Measurements from ENCODE around the gene C20orf144.
A peak's percentile ranks its signal among the peaks of the same experiment; 100 is the strongest.

Gene C20orf144

DNA sequence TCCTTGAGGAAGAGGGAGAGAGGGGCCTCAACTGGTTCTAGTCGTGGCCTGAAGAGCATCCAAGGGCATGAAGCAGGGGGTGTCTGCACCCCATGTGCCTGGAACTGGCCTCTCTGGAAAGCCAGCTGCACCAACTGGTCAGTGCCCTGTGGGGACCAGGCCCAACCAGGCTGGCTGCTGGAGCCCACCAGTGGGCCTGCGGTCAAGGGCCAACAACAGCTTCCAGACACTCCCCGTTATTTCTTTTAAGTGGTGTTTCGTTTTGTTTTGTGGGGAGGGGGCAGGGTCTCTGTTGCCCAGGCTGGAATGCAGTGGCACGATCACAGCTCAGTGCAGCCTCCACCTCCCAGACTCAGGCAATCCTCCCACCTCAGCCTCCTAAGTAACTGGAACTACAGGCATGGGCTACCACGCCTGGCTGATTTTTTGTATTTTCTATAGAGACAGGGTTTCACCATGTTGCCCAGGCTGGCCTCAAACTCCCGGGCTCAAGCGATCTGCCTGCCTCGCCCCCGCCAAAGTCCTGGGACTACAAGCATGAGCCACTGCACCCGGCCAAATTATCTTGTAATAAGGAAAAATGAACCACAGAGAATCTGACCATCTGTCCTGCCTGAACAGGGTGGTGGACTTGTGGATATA is 11.9 kb upstream of the C20orf144 start:
- no peak for DNase-seq

DNA sequence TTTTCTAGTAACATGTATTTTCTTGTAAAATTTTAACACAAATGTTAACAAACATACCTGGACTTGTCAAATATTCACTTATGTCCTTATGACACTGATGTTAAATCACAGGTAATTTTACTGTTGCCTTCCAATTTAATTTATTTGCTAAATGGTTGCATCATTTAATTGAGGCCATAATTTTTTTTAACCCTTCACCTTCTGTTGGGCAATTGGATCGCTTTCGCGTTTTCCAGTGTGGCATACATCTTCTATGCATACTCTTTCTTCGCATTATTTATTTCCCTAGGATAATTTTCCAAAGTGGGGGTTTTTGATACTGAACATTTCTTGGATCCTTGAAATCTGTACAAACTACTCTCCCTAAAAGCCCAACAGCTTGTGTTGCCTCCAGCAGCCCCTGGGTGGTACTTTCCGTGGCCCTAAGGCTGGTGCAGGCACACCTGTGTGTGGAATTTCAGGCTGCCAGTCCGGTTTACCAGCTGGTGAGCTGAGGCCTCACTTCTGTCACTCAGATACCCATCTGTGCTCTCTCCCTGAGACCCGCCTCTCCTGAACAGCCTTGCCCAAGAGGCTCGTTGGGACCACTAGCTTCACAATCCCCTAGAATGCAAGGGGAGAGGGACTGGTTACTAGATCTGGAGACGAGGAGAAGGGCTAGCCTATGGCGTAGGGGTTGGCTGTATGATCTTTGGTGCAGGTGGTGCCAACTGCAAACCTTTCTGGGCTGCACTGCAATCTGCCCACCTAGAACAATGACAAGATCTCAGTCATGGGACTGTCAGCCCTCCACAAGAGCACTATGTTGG is 11.2 kb upstream of the C20orf144 start:
- DNase-seq: no peak

- no peak for DNase-seq
Observed at GRCh38 chr20:33651562-33652048, 10.5 kb upstream of the C20orf144 start.

GRCh38 chr20:33653218-33653899 is 8.8 kb upstream of the C20orf144 start:
- no peak for DNase-seq

- no peak for DNase-seq
Observed at GRCh38 chr20:33653900-33654596, 8.1 kb upstream of the C20orf144 start.

DNA sequence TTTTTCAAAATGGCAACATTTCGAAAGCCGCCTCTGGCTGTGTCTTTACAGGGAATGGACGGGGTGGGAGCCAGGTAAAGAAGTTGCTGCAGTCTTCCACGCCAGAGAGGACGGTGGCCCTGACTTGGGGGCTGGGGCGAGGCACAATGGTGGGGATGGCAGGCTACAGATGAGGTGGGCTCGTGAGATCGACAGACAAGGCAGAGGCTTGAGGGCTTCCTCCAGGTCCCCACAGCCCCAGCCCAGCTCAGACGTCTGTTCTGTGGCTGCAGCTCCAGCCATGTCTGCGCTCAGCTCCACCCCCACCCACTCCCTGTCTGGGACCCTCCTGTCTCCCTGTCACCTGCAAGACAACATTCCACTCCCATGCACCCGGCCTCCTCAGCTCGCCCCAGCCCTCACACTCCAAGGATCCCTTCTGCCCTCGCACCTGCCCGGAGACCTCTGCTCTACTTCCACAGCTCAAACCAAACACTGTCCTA is 7.4 kb upstream of the C20orf144 start:
- no peak for DNase-seq

GRCh38 chr20:33655164-33655563 is 7.0 kb upstream of the C20orf144 start:
- no peak for DNase-seq

GRCh38 chr20:33656010-33656782 is 5.9 kb upstream of the C20orf144 start:
- no peak for DNase-seq

- no peak for DNase-seq
Observed at GRCh38 chr20:33656783-33657703, 5.1 kb upstream of the C20orf144 start.

- no peak for DNase-seq
Observed at GRCh38 chr20:33657704-33658095, 4.4 kb upstream of the C20orf144 start.

DNA sequence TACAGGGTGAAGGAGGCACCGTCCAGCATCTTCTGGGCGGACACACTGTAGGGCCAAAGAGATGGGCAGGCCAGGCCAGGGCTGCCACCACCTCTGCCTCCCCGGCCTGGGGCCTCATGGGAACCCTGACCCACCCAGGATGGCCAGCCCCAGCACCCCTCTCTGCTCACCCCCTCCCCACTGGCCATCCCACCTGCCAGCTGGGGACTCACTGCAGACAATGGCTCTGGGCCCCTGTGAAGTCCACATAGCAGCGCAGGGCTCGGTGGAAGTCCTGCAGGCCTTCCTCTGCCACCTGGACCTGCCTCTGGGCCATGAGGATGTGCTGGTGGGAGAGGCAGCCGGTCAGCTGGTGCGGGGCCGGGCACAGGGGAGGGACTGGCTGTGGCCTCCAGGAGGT is 3.6 kb upstream of the C20orf144 start:
- no peak for DNase-seq

DNA sequence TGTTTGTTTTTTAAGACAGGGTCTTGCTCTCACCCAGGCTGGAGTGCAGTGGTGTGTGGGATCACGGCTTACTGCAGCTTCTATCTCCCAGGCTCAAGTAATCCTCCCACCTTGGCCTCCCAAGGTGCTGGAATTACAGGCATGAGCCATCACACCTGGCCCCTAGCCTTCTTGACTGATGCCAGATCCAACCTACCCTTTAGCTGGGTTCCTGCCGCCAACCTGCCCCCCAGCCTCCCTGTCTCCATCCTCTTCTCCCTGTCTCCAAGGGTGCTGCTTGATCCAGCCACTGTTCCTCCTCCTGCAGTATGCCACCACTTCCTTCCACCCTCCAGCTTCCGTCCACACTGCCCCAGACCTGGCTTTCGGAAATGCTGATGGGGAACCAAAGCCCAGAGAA is 3.2 kb upstream of the C20orf144 start:
- DNase-seq: no peak

- no peak for DNase-seq
Observed at GRCh38 chr20:33659341-33660034, 2.6 kb upstream of the C20orf144 start.

- DNase-seq: no peak
Observed at GRCh38 chr20:33660035-33660684, 2.0 kb upstream of the C20orf144 start.

GRCh38 chr20:33660685-33661058 is 1.5 kb upstream of the C20orf144 start:
- DNase-seq: no peak

DNA sequence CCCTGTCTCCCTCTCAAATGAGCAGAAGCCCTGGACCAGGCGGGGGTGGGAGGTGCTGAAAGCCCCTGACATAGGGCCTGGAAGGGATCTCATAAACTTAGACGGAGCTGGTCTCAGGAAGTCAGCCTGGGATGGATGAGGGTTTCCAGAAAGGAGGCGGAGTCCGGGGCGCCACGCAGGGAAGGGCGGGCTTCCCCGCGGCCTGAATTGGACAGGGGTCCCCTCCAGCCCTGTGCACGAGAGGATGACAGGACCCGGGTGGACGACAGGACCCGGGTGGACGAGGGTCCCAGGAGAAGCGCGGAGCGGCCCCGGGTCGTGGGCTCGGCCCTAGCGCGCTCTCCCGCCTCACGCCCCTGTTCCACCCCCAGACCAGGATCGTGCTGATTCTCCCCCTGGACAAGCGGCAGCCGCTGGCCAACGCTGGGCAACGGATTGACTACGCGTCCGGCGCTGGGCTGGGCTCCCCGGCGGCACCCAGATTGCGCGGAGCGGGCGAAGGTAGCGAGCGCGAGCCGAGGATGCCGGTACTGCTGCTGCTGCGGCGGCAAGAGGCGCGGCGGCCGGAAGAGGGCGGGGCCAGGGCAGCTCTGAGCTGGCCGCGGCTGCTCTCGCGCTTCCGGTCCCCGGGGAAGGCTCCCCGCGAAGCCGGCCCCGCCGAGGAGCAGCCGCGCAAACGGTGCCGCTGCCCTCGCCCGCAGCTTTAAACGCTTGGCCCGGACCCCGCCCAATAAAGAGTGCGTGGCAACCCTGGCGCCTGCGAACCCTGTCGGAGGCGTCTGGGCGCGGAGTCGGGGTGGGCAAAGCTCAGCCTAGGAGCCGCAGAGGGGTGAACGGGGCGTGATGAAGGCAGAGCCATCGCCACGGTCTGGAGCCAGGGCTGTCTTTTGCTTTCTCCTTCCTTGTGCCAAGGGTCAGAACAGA is 1.3 kb downstream of the C20orf144 start:
- DNase-seq: peak; percentile 59

DNA sequence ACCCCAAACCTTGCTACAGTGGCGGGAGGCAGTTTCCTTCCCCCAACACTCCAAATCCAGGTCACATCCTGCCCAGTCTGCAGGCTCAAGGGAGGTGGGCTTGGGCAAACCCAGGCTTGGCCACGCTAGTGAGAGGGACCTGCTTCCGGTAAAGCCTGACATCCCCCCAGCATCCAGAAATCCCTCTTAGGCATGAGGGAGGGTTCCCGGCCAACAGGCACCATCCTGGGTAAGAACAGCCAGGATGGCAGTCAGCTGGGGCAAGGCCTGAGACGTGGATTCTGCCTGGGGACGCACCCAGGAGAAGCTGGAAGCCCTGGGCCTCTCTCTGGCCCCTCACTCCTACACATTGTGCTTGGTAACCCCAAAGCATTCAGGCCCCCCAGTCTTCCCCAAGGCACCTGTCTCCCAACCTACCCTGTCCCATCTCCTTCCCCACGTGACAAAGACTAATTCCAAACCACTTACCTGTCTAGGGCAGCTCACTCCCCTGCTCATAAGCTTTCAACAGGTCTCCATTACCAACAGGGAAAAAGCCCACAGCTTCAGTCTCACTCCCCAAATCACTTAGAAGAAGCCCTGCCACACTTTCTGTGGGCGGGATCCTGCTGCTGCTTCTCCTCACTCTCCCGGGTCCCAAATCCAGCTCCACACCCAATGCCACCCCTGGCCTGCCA is 2.1 kb downstream of the C20orf144 start:
- no peak for DNase-seq

GRCh38 chr20:33664762-33665144 is 2.6 kb downstream of the C20orf144 start:
- DNase-seq: no peak

All from NCI-H1048 (cell line).